ENCODE measurements around the gene CHIC2. TPM values are rescaled to one million over a fixed set of nuclear protein-coding genes. Genes with fewer than 3 reads are reported as not detected.

The CHIC2 gene
- total RNA-seq, 2 donors from 2014 or later = 6.9 to 18.9 TPM

DNA sequence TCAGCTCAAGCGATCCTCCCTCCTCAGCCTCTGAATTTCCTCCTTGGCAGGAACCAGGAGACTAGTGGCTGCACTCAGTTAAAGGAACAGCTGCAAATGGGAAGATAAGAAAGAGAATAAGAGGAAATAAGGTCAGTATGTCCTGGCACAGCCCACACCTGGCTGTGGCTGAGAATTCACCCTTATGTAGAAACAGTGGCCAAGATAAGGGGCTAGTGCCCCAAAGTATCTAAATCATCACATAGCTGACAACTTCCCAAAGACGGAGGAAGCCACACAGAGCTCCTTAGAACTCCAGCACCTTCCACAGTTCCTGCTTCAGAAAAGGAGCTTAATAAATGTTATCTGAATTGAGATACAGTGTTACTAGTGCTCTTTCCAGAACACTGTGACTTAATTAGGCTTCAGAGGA lies 2.3 kb upstream of the CHIC2 start:
- TF ChIP-seq CTCF (IDR thresholded peaks at IDR 0.05) (no peak), POLR2A (IDR thresholded peaks at IDR 0.05) (no peak)
- Histone ChIP-seq H3K27me3 (no peaks in the 10 kb centered on the region), H3K27ac (peak overlapping the region in 3 of 4 donors; percentile 33 to 56 (median 51)), H3K36me3 (replicated peaks in 1 of 2; ENCODE audit: insufficient read depth in 1 of 2, low read depth in 2 of 2) (no peaks in the 10 kb centered on the region), H3K4me1 (peaks cover 26% of the 10 kb centered on the region), H3K4me3 (no peak overlapping the region), H3K9me3 (no peaks in the 10 kb centered on the region)
- WGBS, 2 donors = 24% methylated on average over 2 of the region's 2 CpGs
- peak in 3 of 4 donors; percentile 13 to 54 (median 25) for DNase-seq
- intact Hi-C loops (cut with DNase I) = no loop called here
- ATAC-seq = no peak

GRCh38 chr4:54066088-54066415 lies 1.6 kb upstream of the CHIC2 start:
- ATAC-seq (no peak), DNase-seq (no peak)
- 85 to 96% methylated on average over 2 of the region's 2 CpGs for WGBS, 2 donors
- Histone ChIP-seq H3K4me3 (no peak overlapping the region), H3K27ac (peak overlapping the region in 1 of 4 donors; percentile 89), H3K9me3 (no peaks in the 10 kb centered on the region), H3K27me3 (no peaks in the 10 kb centered on the region), H3K36me3 (replicated peaks in 1 of 2; ENCODE audit: insufficient read depth in 1 of 2, low read depth in 2 of 2) (no peaks in the 10 kb centered on the region), H3K4me1 (peaks cover 33% of the 10 kb centered on the region)
- TF ChIP-seq CTCF (IDR thresholded peaks at IDR 0.05) (no peak), POLR2A (IDR thresholded peaks at IDR 0.05) (no peak)
- intact Hi-C loops (cut with DNase I) = no loop called here

GRCh38 chr4:54065282-54066087 lies 1.1 kb upstream of the CHIC2 start:
- peak overlapping the region in 1 of 2 donors; percentile 25 for H3K4me3 ChIP-seq
- WGBS, 2 donors = 74 to 77% methylated on average over 6 of the region's 6 CpGs
- DNase-seq = no peak

DNA sequence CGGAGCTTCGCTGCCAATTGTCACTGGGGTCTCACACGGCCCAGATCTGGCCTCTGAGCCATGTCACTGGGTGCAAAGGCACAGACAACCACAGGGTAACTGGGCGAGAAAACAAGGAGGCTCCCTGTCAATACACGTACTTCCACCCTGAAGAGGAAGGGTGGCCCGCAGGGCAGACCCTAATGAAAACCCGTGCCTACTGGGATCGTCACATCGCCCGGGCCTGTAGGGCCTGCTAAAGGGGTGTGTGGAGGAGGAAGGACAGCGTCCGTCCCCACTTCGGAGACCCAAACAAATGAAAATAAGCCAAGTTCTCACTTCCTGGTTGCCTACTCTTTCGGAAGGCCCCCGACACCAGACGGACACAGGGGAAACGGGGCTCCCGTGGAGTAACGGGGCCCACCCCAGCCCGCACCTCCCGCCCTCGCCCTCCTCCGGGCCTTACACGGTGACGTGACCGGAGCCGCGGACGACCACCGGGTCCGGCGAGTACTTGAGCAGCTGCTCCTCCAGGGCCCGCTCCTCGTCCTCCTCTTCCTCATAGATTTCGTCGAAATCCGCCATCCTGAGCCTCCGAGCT lies 578 bp downstream of the CHIC2 start:
- peak; percentile 10 for ATAC-seq
- intact Hi-C loops (cut with DNase I) = no loop called here
- Histone ChIP-seq H3K9me3 (no peaks in the 10 kb centered on the region), H3K4me1 (peaks cover 54% of the 10 kb centered on the region), H3K36me3 (replicated peaks in 1 of 2; ENCODE audit: insufficient read depth in 1 of 2, low read depth in 2 of 2) (no peaks in the 10 kb centered on the region), H3K27me3 (no peaks in the 10 kb centered on the region), H3K27ac (peak overlapping the region; percentile 67 to 89 (median 84)), H3K4me3 (peak overlapping the region; percentile 51 to 96)
- 1% methylated on average over 13 to 35 of the region's 38 CpGs for WGBS, 2 donors
- TF ChIP-seq POLR2A (IDR thresholded peaks at IDR 0.05) = no peak
- no peak for TF ChIP-seq CTCF (IDR thresholded peaks at IDR 0.05)
- DNase-seq = peak; percentile 30 to 40 (median 38)

More at GRCh38 chr4:54065282-54066087, 1.1 kb upstream of the CHIC2 start:
- peak overlapping the region in 3 of 4 donors; percentile 60 to 89 (median 85) for H3K27ac ChIP-seq
- H3K27me3 ChIP-seq = no peaks in the 10 kb centered on the region
- H3K9me3 ChIP-seq = no peaks in the 10 kb centered on the region
- no peaks in the 10 kb centered on the region for H3K36me3 ChIP-seq (replicated peaks in 1 of 2; ENCODE audit: insufficient read depth in 1 of 2, low read depth in 2 of 2)
- ATAC-seq = no peak
- intact Hi-C loops (cut with DNase I) = no loop called here
- H3K4me1 ChIP-seq = peaks cover 38% of the 10 kb centered on the region
- TF ChIP-seq POLR2A (IDR thresholded peaks at IDR 0.05) (no peak), CTCF (IDR thresholded peaks at IDR 0.05) (no peak)

Data from body of pancreas (tissue), 4 donors.